Measurements from ENCODE around the gene LDAH. TPM values are rescaled to one million over a fixed set of nuclear protein-coding genes. Genes with fewer than 3 reads are reported as not detected.

Gene LDAH
- total and polyA plus RNA-seq, 2 experiments from 2014 or later, result 12.1 to 37.5 TPM

GRCh38 chr2:20758997-20759396 lies 63.9 kb downstream of the LDAH start:
- Histone ChIP-seq H3F3A (replicated peaks; ENCODE audit: low read depth) (no peaks in the 10 kb centered on the region), H4K20me1 (replicated peaks; ENCODE audit: insufficient read depth) (peaks cover 10% of the 10 kb centered on the region; the same call in 1 of the 2 replicates), H3K4me2 (no peak overlapping the region), H3K36me3 (ENCODE audit: insufficient read depth) (no peaks in the 10 kb centered on the region), H3K4me1 (ENCODE audit: insufficient read depth) (no peaks in the 10 kb centered on the region), H3K4me3 (no peak overlapping the region), H3K79me2 (replicated peaks; ENCODE audit: insufficient read depth) (no peaks in the 10 kb centered on the region), H3K9me2 (ENCODE audit: insufficient read depth) (0 out of 2 replicates have a peak, but pooled peaks cover 3% of the 10 kb centered on the region), H3K27me3 (ENCODE audit: insufficient read depth) (no peaks in the 10 kb centered on the region), H2AFZ (no peak overlapping the region), H3K27ac (ENCODE audit: low read depth) (no peak overlapping the region)
- H3K27me3 Mint-ChIP-seq (ENCODE audit: insufficient read depth, low read depth, poor library complexity), result no peaks in the 10 kb centered on the region
- no peak for DNase-seq (ENCODE audit: low spot score)
- no peak for TF ChIP-seq EZH2phosphoT487 (IDR thresholded peaks at IDR 0.05; ENCODE audit: unreplicated experiment)
- no peak for TF ChIP-seq ZNF331 (CRISPR knock-in tag; IDR thresholded peaks at IDR 0.05; ENCODE audit: low read depth)
- no peak for TF ChIP-seq STAT1 (IDR thresholded peaks at IDR 0.05; ENCODE audit: unreplicated experiment)
- TF ChIP-seq NANOG (IDR thresholded peaks at IDR 0.05; ENCODE audit: borderline replicate concordance), result no peak
- no peak for TF ChIP-seq ETS1 (IDR thresholded peaks at IDR 0.05)
- TF ChIP-seq ZNF114 (CRISPR knock-in tag; IDR thresholded peaks at IDR 0.05), result no peak
- no peak for TF ChIP-seq EZH2 (IDR thresholded peaks at IDR 0.05; ENCODE audit: low read depth, unreplicated experiment)
- TF ChIP-seq CTCF (conservative IDR thresholded peaks at IDR 0.05; ENCODE audit: low read depth in 2 of 2), result no peak
- no peak for TF ChIP-seq ZNF462 (CRISPR knock-in tag; IDR thresholded peaks at IDR 0.05)
- no peak overlapping the region for H3K4me3 Mint-ChIP-seq
- ATAC-seq, result no peak
- H3K27ac Mint-ChIP-seq, result no peak overlapping the region
- peaks cover 6% of the 10 kb centered on the region; the same call in 2 of the 3 replicates for H3K4me1 Mint-ChIP-seq
- H3K9me3 Mint-ChIP-seq, result no peaks in the 10 kb centered on the region; the same call in 1 of the 3 replicates
- peaks cover 17% of the 10 kb centered on the region for H3K36me3 Mint-ChIP-seq (ENCODE audit: low read depth)

All from GM23338 (cell line).